ENCODE measurements around the gene TRIM52. TPM values are rescaled to one million over a fixed set of nuclear protein-coding genes. Genes with fewer than 3 reads are reported as not detected.
A peak's percentile ranks its signal among the peaks of the same experiment; 100 is the strongest.
"Not testable (repeated sequence)": the region's sequence is repeated elsewhere in the genome, so short reads cannot be mapped to it uniquely, and the experiment has no call there.

TRIM52 gene
- total RNA-seq, 1 experiment from 2014 or later = 3.9 TPM

DNA sequence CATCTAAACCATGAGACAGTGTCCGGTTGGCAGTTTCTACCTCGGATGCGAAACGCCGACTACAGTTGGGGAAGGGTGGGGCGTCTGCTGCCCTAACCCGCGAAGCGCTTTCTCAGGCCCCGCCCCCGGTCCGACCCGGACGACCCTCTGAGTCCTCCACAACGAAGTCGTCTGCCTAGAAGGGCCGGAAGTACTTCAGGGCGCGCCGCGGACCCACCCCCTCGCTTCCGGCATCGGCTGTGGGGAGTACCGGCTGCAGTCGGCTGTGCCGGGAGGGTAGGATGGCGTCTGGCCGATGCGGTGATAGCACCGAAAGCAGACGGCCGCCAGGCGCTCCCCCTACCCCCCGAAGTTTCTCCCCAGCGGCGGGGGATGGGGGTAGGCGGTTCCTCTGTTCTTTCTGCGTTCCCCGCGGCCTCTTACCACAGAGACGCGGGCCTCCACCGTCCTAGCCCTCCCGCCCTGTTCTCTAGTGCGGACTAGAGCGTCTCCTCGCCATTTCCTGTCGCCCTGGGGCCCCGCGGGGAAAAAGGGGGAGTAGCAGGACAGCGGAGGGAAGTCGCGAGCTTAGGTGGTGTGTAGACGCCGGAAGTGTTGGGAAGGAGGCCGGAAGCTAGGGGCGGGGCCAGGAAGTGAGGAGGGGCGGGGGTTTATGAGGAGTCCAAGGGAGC lies 37.8 kb downstream of the TRIM52 start, which contains the start of gene TRIM41:
TRIM41 (plus strand) TSS at position 224 of the 671 bp plus-strand sequence. CDS start 719 bp downstream, outside the sequence.
- peak; percentile 100 for DNase-seq
- Histone ChIP-seq H3K4me3 (peak within 1 kb of the TSS; percentile 96), H3K36me3 (peaks cover 35% of the 10 kb centered on the region), H3K9me3 (no peaks in the 10 kb centered on the region), H3K27me3 (no peaks in the 10 kb centered on the region)

GRCh38 chr5:181222630-181223057 lies 38.3 kb downstream of the TRIM52 start:
- Histone ChIP-seq H3K9me3 (no peaks in the 10 kb centered on the region), H3K36me3 (peaks cover 29% of the 10 kb centered on the region), H3K27me3 (no peaks in the 10 kb centered on the region), H3K4me3 (peak overlapping the region; percentile 96)
- DNase-seq = no peak

- Histone ChIP-seq H3K36me3 (peaks cover 23% of the 10 kb centered on the region), H3K4me3 (peak overlapping the region; percentile 96), H3K9me3 (no peaks in the 10 kb centered on the region), H3K27me3 (no peaks in the 10 kb centered on the region)
- peak; percentile 98 for DNase-seq
Measured at GRCh38 chr5:181221792-181222629, 38.9 kb downstream of the TRIM52 start.

DNA sequence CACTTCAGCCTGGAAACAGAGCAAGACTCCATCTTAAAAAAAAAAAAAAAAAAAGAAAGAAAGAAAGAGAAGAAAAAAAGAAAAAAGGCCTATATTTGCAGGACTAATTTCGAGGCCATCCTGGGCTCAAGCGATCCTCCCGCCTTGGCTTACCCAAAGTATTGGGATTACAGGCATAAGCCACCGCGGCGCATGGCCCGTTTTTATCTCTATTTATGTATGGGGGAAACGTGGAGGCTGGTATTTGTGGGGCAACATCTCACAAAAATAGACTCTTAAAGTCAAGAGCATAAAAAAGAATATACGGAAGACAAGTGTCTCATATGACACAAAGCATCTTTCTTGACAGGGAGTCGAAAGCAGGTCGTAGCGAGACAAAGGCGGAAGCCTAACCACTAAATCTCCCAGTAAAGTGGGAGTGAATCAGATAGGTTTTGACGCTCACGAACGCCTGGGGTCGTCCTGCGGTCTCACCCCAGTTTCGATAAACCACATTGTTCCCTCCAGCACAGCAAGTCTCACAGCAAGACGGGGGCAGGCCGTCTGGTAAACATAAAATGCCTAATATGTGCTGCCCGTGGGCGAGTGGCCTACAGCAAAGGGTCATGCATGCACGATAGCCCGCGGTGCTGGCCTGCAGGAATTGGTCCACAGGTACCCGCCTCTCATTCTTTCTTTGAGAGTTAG lies 39.7 kb downstream of the TRIM52 start:
- no peaks in the 10 kb centered on the region for H3K27me3 ChIP-seq
- peaks cover 17% of the 10 kb centered on the region for H3K36me3 ChIP-seq
- H3K9me3 ChIP-seq = no peaks in the 10 kb centered on the region
- H3K4me3 ChIP-seq = peak overlapping the region; percentile 1
- peak; percentile 86 for DNase-seq

DNA sequence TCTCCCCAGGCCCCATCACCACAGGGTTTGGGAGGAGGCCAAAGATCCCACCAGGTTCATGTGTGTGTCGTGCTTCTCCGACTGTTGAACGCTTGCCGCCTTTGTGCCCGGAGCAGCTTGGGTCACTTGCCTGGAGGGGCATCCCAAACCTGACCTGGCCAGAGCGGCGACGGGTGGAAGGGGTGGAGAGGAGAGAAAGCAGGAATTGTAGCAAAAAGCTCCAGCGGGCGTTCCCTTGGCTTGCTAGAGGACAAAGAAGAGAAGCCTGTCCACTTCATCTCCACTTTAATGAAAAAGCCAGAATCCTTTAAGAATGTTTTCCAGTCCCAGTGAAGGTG lies 40.8 kb downstream of the TRIM52 start:
- H3K4me3 ChIP-seq = no peak overlapping the region
- H3K36me3 ChIP-seq = peaks cover 7% of the 10 kb centered on the region
- no peaks in the 10 kb centered on the region for H3K9me3 ChIP-seq
- H3K27me3 ChIP-seq = no peaks in the 10 kb centered on the region
- DNase-seq = no peak

GRCh38 chr5:181219262-181220177 lies 41.4 kb downstream of the TRIM52 start:
- H3K9me3 ChIP-seq = no peaks in the 10 kb centered on the region
- H3K27me3 ChIP-seq = no peaks in the 10 kb centered on the region
- H3K4me3 ChIP-seq = peak overlapping the region; percentile 53
- peaks cover 1% of the 10 kb centered on the region for H3K36me3 ChIP-seq
- no peak for DNase-seq

DNA sequence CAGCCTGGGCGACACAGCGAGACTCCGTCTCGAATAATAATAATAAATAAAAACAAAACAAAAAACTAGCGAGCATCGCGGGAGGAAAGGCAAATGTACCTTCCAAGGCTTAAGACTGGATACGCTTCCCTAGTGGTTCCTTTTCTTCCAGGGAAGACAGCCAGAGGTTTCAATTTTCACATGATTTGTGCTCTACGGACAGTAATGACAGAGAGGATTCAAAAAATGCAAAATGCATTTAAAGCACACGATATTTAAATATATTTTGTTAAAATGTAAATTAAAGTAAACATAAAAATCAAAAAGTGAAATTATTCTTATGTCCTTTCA lies 42.2 kb downstream of the TRIM52 start:
- H3K9me3 ChIP-seq = no peaks in the 10 kb centered on the region
- H3K36me3 ChIP-seq = no peaks in the 10 kb centered on the region
- DNase-seq = no peak
- H3K4me3 ChIP-seq = peak overlapping the region; percentile 53
- no peaks in the 10 kb centered on the region for H3K27me3 ChIP-seq

GRCh38 chr5:181217803-181218062 lies 43.2 kb downstream of the TRIM52 start:
- DNase-seq = no peak
- no peaks in the 10 kb centered on the region for H3K36me3 ChIP-seq
- no peaks in the 10 kb centered on the region for H3K9me3 ChIP-seq
- peak overlapping the region; percentile 53 for H3K4me3 ChIP-seq
- no peaks in the 10 kb centered on the region for H3K27me3 ChIP-seq

DNA sequence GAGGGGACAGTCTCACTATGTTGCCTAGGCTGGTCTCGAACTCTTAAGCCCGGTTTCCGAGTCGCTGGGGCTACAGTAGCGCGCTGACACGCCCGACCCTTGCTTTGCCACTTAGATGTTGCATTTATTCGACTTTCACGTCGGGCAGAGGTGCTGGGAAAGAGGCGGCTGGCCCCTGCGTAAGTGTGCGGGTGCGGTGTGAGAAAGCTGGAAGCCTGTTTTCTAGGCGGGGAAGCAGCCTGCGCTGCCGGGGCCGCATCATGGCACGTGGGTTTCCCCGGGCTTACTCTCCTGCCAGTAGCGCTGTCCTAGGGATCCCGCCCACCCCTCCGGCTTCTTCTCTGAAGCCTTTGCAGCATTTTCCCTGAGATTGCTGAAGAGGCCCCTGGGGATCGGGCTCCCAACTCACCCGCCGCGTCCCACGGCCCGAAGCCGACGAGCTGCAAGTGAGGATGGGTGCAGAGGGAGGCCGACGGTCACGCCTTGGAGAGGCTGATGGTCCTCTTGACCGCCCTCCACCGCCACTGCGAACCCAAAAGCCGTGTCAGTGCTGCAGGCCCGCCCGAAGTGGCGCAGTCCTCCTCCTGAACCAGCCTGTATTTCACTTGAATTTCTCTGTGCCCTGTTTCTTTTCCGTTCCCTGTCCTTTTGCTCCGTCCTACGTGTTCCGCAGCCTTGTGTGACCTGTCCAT lies 43.7 kb downstream of the TRIM52 start:
- no peaks in the 10 kb centered on the region for H3K27me3 ChIP-seq
- no peaks in the 10 kb centered on the region for H3K36me3 ChIP-seq
- H3K9me3 ChIP-seq = no peaks in the 10 kb centered on the region
- peak overlapping the region; percentile 53 for H3K4me3 ChIP-seq
- DNase-seq = peak; percentile 84

DNA sequence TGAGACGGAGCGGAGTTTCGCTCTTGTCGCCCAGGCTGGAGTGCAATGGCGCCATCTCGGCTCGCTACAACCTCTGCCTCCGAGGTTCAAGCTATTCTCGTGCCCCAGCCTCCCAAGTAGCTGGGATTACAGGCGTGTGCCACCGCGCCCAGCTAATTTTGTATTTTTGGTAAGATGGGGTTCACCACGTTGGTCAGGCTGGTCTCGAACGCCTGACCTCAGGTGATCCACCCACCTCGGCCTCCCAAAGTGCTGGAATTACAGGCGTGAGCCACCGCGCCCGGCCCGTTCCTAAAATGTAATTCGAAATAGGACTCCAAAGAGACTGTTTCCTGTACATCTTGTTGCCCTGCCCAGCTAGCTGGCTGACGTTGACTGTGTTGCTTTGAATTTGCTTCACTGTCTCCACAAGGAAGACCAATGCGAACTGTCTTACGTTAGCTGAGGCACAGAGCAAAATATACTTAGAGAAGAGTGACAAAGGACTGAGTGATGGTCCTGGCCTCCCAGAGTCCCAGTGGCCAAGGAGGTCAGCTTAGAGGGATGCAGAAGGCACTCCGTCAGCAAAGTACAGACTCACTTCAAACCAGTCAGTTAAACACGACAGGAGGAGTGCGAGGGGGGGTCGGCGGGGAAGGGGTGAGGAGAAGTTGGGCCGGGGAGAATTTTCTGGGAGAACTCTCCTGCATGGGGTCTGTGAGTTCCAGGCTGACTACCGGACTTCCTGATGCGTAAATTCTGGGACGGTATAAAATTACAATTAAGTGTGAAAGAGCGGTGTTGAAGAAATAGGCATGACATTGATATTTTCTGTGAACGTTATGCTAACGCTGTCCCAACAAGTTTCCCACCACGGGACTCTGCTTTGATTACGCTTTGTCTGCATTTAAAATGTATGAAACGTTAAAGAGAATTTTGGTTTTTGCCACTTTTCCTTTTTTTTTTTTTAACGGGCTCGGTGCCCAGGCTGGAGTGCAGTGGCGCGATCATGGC lies 44.6 kb downstream of the TRIM52 start:
- no peaks in the 10 kb centered on the region for H3K36me3 ChIP-seq
- peak overlapping the region; percentile 53 for H3K4me3 ChIP-seq
- H3K27me3 ChIP-seq = no peaks in the 10 kb centered on the region
- no peaks in the 10 kb centered on the region for H3K9me3 ChIP-seq
- DNase-seq = peak; percentile 74

GRCh38 chr5:181214249-181214648 lies 46.7 kb downstream of the TRIM52 start:
- not testable (repeated sequence) for DNase-seq, H3K4me3 ChIP-seq, H3K27me3 ChIP-seq, H3K36me3 ChIP-seq, H3K9me3 ChIP-seq

GRCh38 chr5:181212934-181213333 lies 48.0 kb downstream of the TRIM52 start:
- no peaks in the 10 kb centered on the region for H3K9me3 ChIP-seq
- H3K27me3 ChIP-seq = no peaks in the 10 kb centered on the region
- no peak overlapping the region for H3K4me3 ChIP-seq
- H3K36me3 ChIP-seq = no peaks in the 10 kb centered on the region
- no peak for DNase-seq

- Histone ChIP-seq H3K36me3 (no peaks in the 10 kb centered on the region), H3K27me3 (no peaks in the 10 kb centered on the region), H3K9me3 (no peaks in the 10 kb centered on the region), H3K4me3 (no peak overlapping the region)
- DNase-seq = no peak
Measured at GRCh38 chr5:181212080-181212479, 48.9 kb downstream of the TRIM52 start.

- Histone ChIP-seq H3K9me3 (no peaks in the 10 kb centered on the region), H3K4me3 (no peak overlapping the region), H3K36me3 (no peaks in the 10 kb centered on the region), H3K27me3 (no peaks in the 10 kb centered on the region)
- no peak for DNase-seq
Measured at GRCh38 chr5:181211208-181211607, 49.7 kb downstream of the TRIM52 start.

- H3K36me3 ChIP-seq, H3K27me3 ChIP-seq, H3K4me3 ChIP-seq, H3K9me3 ChIP-seq, DNase-seq: not testable (repeated sequence)
Measured at GRCh38 chr5:181210698-181211097, 50.2 kb downstream of the TRIM52 start.
